ENCODE data around the gene IGF1. TPM values are rescaled to one million over a fixed set of nuclear protein-coding genes. Genes with fewer than 3 reads are reported as not detected.

IGF1 gene
- total RNA-seq, 6 experiments from 2014 or later: 0.34 to 0.81 (median 0.51) TPM; not detected in 2

DNA sequence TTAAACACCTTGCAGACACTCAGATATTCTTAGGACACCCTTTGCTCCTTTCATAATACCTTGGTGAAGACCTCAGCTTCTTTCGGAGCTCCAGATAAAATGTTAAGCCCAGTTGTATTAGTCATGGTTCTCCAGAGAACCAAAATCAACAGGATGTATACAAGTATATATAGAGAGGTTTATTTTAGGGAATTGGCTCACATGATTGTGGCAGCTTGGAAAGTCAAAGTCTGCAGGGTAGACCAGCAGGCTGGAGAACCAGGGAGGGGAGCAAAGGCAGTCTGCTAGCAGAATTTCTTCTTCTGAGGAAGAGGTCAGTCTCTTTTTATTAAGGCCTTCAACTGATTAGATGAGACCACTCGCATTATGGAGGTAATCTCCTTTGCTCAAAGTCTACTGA is 6.9 kb upstream of the IGF1 start:
- no peaks in the 10 kb centered on the region for H3K36me3 Mint-ChIP-seq (ENCODE audit: low read depth)
- H3K4me3 Mint-ChIP-seq: no peak overlapping the region
- H3K9me3 Mint-ChIP-seq: peaks cover 5% of the 10 kb centered on the region; the same call in 1 of the 2 replicates
- H3K27me3 Mint-ChIP-seq (ENCODE audit: insufficient read depth): peaks cover 3% of the 10 kb centered on the region; the same call in 1 of the 2 replicates
- H3K27ac Mint-ChIP-seq: no peak overlapping the region
- H3K4me1 Mint-ChIP-seq (ENCODE audit: low read depth): peaks cover 18% of the 10 kb centered on the region
- TF ChIP-seq CTCF (IDR thresholded peaks at IDR 0.05): no peak
- DNase-seq: no peak

DNA sequence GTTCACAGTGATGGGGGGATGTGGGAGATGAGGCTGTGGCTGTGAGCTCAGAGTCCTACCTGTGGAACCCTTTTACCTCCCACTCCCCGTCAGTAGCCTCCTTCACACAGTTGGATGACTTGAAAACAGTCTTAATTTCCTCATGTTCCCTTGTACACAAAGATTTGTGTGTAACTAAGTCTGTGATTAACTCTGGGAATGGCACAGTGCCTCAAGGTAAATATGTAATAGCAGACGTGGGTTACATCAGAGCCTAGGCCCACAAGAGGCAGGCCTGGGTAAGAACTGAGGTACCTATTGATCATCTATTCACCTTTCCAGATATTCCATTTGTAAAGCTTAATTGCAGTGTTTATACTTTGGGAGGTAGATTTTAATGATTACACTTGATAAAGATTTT is 5.8 kb upstream of the IGF1 start:
- H3K9me3 Mint-ChIP-seq: no peaks in the 10 kb centered on the region
- no peak for DNase-seq
- H3K4me1 Mint-ChIP-seq (ENCODE audit: low read depth): peaks cover 18% of the 10 kb centered on the region
- H3K4me3 Mint-ChIP-seq: no peak overlapping the region
- TF ChIP-seq CTCF (IDR thresholded peaks at IDR 0.05): no peak
- no peaks in the 10 kb centered on the region for H3K36me3 Mint-ChIP-seq (ENCODE audit: low read depth)
- no peak overlapping the region for H3K27ac Mint-ChIP-seq
- peaks cover 3% of the 10 kb centered on the region; the same call in 1 of the 2 replicates for H3K27me3 Mint-ChIP-seq (ENCODE audit: insufficient read depth)

DNA sequence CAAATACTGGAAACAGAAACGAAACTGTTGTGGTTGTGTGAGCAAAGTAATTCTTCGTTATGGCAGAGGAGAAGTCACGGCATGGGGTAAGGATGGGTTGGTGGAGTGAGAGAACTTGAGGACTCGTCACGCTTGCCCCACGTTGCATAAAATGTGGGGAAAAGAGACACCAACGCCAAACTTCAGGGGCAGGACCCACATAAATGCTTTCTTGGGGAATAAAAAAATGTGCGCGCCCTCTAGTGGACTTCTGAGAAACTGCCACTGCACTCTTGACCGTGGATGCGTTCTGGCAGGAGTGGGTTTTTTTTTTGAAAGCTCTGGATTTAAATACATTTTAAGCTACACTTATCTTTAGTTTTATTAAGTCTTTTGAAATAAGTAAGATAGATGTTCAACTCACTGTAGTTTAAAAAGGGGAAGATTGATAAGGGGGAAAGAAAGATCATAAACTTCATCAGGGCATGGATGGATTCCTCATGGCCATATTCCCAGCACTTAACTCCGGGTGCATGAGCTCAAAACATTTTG is 4.1 kb upstream of the IGF1 start:
- peak; percentile 10 for DNase-seq
- Mint-ChIP-seq H3K4me1 (ENCODE audit: low read depth) (peaks cover 18% of the 10 kb centered on the region), H3K27ac (peak overlapping the region; percentile 6; the same call in 1 of the 2 replicates), H3K27me3 (ENCODE audit: insufficient read depth) (no peaks in the 10 kb centered on the region), H3K9me3 (no peaks in the 10 kb centered on the region), H3K4me3 (no peak overlapping the region), H3K36me3 (ENCODE audit: low read depth) (no peaks in the 10 kb centered on the region)
- peak; percentile 99 for TF ChIP-seq CTCF (IDR thresholded peaks at IDR 0.05)

- Mint-ChIP-seq H3K4me3 (no peak overlapping the region), H3K4me1 (ENCODE audit: low read depth) (peaks cover 18% of the 10 kb centered on the region), H3K27ac (peak overlapping the region; percentile 6; the same call in 1 of the 2 replicates), H3K36me3 (ENCODE audit: low read depth) (no peaks in the 10 kb centered on the region), H3K9me3 (no peaks in the 10 kb centered on the region), H3K27me3 (ENCODE audit: insufficient read depth) (no peaks in the 10 kb centered on the region)
- no peak for TF ChIP-seq CTCF (IDR thresholded peaks at IDR 0.05)
- no peak for DNase-seq
Observed at GRCh38 chr12:102484017-102484416, 3.7 kb upstream of the IGF1 start.

DNA sequence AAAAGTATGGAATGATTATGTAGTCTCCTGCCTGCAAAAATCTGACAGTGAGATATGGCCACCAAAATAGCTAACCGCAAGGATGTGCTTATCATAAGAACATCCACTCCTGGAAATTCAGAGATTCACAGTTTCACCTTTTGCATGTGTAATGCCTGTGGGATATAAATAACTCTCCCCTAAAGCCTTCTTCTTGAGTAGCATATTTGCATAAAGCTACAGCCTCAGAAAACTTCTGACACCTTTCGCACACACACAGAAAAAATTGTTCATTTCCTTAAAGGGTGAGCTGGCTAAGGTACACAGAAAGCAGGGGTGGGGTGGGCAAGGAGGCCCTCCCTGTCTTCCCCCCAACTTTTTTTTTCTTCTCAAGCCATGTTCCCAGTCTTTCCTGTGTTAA is 3.1 kb upstream of the IGF1 start:
- no peaks in the 10 kb centered on the region for H3K36me3 Mint-ChIP-seq (ENCODE audit: low read depth)
- no peak overlapping the region for H3K4me3 Mint-ChIP-seq
- H3K4me1 Mint-ChIP-seq (ENCODE audit: low read depth): peaks cover 18% of the 10 kb centered on the region
- no peak for TF ChIP-seq CTCF (IDR thresholded peaks at IDR 0.05)
- H3K27me3 Mint-ChIP-seq (ENCODE audit: insufficient read depth): no peaks in the 10 kb centered on the region
- no peak overlapping the region for H3K27ac Mint-ChIP-seq
- DNase-seq: no peak
- no peaks in the 10 kb centered on the region for H3K9me3 Mint-ChIP-seq

Data from HFFc6 (cell line).